Femur (tissue), 1 donor: ENCODE measurements around the gene KLHL18.
"Not testable (repeated sequence)": the region's sequence is repeated elsewhere in the genome, so short reads cannot be mapped to it uniquely, and the experiment has no call there.

Experiments
- DNase-seq: peaks from one replicate; pipeline ENCODE4 v3.0.0-alpha.2; 2017

Gene KLHL18

DNA sequence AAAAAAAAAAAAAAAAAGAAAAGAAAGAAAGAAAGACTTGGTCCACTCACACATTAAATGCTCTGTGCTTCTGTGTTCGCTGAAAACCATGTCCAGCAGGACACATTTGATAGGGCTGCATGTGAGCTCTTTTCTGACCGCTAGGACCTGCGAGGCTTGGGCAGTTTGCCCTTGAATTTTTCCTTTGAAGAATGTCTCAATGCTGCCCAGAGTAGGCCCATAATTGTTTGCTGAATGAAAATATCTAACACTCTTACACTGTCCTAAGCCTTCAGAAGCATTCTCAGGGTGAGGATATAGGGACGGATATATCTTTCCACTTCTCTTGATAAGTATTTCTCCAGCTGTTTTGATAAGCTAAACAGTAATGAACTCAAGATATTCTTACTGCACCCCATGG is 6.2 kb upstream of the KLHL18 start:
- no peak for DNase-seq

DNA sequence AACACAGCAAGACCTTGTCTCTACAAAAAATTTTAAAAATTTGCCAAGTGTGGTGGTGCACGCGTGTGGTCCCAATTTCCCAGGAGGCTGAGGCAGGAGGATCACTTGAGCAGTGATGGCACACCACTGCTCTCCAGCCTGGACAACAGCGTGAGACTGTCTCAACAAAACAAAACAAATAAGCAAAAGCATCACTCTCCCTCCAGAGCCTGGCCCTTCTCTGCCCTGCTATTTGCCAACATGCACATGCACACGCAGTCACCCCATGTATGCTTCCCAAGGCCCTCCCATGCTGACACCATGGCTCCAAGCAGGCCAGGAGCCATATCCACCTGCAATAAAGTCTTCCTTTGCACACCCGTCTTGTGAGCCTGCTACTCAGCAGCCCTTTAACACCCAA is 2.2 kb upstream of the KLHL18 start:
- no peak for DNase-seq

DNA sequence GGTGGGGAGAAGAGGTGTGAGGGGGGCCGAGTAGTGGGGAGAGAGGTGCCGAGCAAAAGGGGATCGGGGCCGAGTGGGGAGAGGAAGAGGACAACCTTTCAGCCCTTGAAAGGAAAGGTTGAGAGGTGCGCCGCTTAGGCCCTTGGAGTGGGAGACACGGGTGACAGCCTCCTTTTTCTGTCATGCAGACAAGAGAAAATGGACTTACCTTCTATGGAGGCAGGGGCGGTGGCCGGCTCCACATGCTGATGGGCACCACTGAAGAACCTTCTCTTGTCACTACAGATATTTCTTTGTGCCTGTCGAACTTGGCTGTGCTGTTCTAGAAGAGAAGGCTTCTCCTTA is 421 bp downstream of the KLHL18 start:
- DNase-seq: peak; percentile 37

DNA sequence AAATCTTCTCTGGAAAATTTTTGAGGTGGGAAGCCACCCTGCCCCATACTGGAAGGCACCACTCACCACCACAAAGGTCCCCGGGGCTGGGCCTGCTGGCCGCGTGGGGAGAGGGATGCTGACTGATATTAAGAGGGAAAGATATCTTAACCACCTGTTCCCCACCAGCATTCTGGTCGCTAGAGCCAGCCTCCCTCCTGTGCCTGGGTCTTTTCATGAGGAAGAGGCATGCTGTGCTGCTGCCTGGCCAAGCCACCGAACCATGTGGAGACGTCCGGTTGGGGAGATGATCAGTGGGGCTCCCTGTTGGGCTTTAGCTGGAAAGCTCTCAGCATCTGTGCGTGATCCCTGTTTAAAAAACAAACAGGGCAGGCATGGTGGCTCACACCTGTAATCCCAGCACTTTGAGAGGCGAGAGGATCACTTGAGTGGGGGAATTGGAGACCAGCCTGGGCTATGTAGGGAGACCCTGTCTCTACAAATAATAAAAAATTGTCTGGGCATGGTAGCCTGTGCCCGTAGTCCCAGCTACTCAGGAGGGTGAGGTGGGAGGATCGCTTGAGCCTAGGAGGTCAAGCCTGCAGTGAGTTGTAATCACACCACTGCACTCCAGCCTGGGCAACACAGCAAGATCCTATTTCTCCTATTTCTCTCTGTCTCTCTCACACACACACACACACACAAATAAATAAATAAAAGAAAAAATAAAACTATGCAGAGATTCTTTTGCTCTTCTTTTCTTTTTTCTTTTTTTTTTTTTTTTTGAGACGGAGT is 1.0 kb downstream of the KLHL18 start:
- no peak for DNase-seq

DNA sequence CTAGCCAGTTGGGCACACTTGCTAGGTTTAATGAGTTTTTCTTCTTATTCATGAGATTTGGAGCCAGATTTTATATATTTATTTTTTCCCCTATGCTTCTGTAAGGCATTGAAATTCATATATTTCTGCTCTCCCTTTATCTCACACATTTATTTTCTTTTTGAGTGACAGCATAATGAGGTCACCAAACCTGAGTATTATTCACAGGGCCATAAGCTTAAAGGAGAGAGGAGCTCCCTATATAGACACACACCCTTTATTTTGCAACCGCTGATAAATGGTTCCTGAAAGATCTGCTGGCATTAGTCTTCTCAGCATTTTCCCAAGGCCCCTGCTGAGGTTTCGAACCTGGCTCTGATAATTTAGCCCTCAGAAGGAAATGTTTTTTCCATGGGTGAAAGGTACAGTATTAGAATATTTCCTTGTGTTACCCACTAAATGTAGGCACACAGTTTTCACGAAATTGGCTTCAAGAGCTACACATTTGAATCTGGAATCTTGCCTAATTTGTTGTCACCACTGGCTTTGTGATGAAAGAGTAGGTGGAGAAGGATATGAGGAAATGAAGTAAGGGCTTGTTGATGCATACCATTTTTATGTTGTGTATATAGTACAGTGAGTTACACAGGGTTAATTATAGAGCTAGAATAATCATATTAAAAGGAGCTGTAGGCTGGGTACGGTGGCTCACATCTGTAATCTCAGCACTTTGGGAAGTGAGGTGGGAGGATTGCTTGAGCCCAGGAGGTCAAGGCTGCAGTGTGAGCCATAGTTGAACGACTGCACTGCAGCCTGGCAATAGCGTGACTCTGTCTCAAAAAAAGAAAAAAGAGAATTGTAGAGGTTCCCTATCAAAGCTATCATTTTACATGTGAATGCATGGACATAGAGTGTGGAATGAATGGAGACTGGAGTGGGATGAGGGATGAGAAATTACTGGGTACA is 6.5 kb downstream of the KLHL18 start:
- DNase-seq: no peak

DNA sequence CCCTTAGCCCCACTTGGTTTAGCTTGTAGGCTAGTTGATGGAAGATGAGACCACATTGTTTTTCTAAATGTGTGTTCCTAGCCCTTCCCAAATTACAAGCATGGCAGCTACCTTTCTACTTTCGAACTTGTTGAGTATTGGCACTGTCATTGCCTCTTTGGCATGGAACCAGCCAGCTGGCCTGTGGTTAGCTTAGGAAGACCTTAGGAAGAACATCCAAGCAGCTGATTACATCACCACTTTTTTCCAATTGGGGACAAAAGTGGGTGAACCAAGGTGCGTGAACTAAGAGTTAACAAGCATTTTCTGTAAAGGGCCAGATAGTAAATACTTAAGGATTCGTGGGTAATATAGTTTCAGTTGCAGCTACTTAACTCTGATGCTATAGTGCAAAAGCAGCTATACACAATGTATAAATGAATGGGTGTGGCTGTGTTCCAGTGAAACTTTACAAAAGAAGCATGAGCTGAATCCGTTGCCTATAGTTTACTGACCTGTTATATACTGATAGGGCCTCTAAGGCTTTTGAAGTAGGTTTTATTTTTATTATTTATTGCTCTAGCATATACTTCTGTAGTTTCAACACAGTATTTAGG is 8.5 kb downstream of the KLHL18 start:
- no peak for DNase-seq

DNA sequence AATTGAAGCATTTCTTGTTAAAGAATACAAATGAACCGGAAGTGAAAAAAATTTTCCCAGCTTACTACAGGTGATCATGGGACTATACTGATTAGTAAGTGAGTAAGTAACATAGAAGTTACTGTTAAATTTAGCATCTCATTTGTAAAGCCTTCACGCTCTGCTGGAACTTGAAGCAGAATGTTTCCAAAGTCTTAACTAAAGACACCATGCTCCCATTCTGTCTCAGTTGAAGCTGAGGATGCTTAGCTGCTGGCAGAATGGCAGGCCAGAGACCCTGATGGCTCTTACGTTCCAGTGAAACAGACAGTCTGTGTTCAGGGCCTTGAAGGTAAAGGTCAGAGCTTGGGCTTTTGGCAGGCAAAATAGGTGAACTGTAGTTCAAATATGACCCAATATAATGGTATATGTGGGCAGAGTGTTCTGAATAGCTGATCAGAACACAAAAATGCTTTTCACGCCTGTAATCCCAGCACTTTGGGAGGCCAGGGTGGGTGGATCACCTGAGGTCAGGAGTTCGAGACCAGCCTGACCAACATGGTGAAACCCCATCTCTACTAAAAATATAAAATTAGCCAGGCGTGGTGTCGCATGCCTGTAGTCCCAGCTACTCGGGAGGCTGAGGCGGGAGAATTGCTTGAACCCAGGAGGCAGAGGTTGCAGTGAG is 9.1 kb downstream of the KLHL18 start:
- DNase-seq: not testable (repeated sequence)

DNA sequence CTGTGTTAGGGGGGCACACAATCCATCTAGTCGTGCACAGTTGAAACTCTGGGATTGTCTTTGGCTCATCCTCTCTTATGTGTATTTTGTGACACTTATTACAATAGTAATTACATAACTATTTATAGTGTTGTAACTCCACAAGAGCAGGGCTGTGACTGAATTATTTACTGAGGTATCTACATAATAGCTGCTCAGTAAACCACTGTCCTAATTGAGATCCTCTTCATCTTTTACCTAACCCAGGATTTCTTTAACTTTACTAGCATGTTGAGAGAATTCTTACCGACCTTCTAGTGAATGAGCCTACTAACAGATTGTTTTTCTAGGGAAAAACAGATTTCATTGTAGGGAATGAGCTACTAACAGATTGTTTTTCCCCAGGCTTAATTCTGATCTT is 11.1 kb downstream of the KLHL18 start:
- DNase-seq: no peak

DNA sequence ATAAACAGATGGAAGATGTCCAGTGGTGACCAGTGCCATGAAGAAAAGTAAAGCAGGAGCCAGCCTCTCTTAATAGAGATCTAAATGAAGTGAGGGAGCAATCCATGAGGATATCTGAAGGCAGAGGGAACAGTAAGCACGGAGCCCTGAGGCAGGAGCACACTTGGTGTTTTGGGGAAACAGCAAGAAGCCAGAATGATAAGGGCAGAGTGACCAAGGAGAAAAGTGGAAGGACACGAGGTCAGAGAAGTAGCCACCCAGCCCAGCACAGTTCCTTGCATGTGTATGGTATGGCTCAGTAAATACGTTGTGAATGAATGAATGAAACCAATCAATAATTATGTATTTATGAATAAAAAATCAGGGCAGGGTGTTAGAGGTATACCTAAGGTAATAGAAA is 11.6 kb downstream of the KLHL18 start:
- no peak for DNase-seq

DNA sequence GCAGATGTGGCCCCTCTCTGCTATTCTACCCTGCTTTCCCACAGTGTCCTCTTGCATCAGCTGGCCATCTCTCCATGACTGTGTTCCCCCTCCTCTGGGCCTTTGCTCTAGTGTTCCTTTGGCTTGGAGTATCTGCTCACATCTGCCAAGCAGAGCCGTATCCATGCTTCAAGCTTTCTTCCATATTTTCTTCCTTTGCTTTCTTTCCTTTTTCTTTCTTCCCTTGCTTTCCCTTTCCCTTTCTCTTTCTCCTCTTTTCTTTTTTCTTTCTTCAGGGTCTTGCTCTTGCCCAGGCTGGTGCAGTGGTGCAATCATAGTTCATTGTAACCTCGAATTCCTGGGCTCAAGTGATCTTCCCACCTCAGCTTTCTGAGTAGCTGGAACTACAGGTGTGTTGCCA is 12.6 kb downstream of the KLHL18 start:
- DNase-seq: no peak

DNA sequence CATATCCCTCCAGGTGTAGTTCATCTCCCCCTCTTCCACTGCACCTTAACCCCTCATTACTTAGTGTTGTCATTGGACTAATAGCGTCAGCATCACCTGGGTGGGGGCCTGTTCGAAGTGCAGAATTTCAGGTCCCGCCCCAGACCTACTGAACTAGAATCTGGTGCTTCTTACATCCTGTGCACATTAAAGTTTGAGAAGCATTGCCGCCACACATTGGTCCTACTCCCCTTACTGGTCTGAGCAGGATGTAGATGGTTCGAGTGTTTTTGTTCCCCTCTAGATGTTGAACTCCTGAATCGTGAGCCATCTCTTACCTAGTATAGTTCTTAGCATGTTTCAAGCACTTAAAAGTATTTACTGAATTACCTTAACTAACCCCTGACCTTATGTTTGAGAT is 13.2 kb downstream of the KLHL18 start:
- no peak for DNase-seq

DNA sequence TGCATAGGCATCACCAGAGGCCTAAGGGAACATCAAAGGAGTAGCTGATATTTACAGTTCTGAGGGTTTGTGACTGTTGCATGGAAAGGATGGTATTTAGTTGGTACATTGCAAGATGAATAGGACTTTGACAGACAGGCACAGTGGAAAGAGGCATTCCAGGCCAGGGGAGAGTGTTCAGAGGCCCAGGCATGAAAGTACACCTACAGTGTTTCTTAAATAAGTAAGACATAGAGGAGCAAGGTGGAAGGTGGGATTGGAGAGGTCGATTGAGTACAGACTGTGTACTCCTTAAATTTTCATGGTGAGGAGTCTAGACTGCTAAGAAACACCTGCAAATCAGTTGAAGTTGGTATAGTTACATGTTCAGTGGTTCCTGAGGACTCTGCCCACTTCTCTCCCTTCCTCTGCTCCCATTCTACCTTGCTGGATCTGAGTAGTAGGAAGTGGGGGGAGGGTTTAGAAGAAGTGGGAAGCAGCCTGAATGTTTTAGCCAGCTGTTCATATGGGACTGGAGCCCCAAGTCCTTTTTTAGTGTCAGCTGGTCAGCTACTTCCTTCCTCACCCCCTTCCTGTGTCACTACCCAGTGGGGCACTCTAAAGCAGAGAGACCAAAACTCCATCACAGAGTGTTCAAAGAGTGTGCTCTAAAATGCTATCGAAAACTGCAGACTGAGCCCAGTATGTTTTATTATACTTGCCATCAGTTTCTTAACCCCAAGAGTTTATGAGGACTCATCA is 14.0 kb downstream of the KLHL18 start:
- no peak for DNase-seq

DNA sequence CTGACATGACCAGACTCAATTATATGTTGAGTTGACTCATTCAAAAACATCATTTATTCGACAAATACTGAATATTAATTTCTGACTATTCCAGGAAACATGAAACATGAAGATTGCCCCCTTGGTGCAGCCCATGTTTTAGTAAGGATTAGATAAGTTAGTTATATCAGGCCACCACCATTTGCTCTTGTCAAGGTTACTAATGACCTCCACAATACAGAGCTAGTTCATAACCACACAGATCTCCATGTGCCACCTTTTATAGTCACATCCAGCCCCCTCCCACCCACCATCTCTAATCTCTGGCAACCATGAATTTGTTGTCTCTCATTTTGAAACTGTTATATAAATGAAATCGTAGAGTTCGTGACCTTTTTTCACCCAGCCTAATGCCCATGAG is 15.7 kb downstream of the KLHL18 start:
- DNase-seq: no peak

DNA sequence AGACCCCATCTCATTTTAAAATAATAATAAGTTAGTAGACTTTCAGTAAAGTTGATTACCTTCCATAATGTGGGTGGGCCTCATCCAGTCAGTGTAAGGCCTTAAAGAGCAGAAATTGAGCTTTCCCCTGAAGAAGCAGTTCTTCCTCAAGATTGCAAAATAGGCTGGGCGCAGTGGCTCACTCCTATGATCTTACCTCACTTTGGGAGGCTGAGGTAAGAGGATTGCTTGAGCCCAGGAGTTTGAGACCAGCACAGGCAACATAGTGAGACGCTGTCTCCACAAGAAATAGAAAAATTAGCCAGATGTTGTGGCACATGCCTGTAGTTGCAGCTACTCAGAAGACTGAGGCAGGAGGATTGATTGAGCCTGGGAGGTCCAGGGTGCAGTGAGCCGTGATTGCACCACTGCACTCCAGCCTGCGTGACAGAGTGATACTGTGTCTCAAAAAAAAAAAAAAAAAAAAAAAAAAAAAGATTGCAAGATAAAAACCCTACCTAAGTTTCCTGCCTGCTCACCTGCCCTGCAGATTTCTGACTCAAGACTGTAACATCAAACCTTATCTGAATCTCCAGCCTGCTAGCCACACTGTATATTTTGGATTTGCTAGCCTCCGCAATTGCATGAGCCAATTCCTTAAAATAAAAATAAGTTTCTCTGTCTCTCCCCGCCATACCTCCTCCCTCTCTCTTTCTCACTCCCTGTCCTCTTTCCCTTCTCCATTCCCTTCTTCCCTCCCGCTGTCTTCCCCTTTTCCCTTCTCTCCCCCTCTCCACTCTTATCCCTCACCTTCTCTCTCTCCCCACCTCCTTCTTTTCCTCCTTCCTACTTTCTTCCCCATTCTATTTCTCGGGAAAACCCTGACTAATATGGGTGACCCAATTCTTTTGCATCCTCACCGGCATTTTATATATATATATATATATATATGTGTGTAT is 16.9 kb downstream of the KLHL18 start:
- no peak for DNase-seq

DNA sequence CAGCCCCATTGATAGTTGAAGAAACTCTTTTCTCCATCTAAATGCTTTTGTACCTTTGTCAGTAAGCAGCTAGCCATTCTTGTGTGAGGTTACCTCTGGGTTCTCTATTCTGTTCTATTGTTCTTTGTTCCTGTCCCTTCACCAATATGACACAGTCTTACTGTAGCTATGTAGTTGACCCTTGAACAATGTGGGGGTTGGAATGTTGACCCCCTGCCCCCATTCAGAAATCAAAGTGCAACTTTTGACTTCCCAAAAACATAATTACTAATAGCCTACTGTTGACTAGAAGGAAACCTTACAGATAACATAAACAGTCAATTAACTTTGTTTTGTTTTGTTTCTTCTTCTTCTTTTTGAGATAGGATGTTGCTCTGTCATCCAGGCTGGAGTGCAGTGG is 18.7 kb downstream of the KLHL18 start:
- no peak for DNase-seq

DNA sequence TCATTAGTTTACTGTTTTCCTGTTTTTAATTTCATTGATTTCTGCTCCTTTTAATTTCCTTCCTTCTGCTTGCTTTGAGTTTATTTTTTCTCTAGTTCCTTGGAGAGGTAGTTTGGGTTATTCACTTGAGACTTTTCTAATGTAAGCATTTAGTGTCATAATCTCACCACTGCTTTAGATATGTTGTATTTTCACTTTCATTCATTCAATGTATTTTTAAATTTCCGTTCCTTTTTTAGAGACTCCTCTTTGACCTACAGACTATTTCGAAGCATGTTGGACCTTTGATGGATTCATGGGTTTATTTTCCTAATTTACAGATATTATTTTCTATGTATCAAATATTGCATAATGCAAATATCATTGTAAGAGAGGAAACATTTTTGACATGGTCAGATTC is 23.3 kb downstream of the KLHL18 start:
- no peak for DNase-seq

DNA sequence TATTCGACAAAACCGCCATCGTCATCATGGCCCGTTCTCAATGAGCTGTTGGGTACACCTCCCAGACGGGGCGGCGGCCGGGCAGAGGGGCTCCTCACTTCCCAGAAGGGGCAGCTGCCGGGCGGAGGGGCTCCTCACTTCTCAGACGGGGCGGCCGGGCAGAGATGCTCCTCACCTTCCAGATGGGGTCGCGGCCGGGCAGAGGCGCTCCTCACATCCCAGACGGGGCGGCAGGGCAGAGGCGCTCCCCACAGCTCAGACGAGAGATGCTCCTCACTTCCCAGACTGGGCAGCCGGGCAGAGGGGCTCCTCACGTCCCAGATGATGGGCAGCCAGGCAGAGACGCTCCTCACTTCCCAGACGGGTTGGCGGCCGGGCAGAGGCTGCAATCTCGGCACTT is 26.5 kb downstream of the KLHL18 start:
- DNase-seq: not testable (repeated sequence)

DNA sequence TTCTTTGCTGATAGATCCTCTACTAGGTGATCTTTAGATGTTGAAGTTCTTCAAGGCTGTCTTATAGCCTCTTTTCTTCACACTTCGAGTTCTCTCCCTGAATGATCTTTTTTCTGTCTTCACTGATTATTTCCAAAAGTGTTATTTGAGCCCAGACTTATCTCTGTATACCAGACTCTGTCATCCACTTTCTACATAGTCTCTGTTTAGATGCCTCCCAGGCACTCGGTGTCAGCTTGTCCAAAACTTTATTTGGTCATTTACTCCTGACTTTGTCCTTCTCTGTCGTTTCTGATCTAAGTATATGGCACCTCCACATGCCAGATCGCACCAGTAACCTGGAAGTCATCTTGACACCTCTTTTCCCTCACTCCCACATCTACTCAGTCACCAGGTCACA is 27.6 kb downstream of the KLHL18 start:
- no peak for DNase-seq

DNA sequence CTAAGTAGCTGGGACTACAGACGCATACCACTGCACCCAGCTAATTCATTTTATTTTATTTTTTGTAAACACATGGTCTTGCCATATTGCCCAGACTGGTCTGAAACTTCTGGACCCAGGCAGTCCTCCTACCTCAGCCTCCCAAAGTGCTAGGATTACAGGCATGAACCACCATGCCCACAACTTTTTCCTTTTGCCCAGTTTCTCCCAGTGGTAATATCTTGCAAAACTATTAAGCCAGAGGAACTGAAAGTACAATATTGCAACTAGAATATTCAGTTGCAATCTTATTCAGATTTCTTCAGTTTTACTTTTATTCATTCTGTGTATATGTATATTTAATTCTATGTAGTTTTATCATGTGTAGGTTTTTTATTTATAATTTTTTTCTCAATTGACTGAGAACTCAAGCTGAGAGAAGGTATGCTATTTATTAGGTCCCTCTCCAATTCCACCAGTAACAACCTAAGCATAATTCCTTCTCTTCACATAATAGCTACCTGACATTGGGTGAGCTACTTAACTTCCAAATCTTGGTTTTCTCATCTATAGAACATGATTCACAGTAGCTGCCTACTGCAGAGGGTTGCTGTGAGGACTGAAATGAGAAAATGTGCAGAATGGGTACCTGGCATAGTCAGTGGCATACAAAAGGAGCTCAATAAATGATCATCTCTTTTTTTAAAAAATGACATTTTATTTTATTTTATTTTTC is 30.8 kb downstream of the KLHL18 start:
- DNase-seq: no peak

DNA sequence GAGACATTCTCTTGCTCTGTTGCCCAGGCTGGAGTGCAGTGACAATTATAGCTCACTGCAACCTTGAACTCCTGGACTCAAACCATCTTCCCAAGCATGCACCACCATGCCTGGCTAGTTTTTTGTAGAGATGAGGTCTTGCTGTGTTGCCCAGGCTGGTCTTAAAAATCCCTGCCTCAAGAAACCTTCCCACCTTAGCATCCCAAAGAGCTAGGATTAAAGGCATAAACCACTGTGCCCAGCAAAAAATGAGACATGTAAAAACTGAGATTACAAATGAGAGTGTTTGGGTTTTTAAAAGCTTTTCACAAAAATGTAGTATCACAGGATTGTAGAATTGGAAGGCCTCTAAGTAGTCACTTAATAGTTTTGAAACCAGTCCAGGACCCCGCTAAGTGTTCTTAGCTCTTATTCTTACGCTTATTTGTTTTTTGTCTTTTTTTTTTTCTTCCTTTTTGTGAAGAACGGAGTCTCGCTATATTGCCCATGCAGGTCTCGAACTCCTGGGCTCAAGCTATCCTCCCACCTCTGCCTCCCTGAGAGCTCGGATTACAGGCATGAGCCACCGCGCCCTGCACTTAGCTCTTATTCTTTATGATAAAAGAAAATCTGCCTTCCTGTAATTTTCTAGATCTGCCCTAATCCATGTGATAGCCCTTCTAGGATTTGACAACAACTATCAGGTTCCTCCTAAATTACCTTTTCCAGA is 31.5 kb downstream of the KLHL18 start:
- DNase-seq: no peak
